K562 (cell line): ENCODE measurements around the gene DNAJB11. TPM values are rescaled to one million over a fixed set of nuclear protein-coding genes. Genes with fewer than 3 reads are reported as not detected.

Experiments used
- ATAC-seq: fragments of 200-7000 bp; cut with Tn5 transposase; 3 replicates; pipeline ENCODE4 v1.9.1; 2020; ENCODE audit warnings: moderate library complexity
- BruUV-seq: library from RNA; stranded (reverse); fragments of 400-500 nt; replicated peaks from 2 replicates; lab custom pipeline; 2021; lab: Mats Ljungman, UMichigan
- CTCF ChIA-PET: fragments of 300-600 bp; formaldehyde crosslinking; extraction: SDS; loops from one replicate; lab custom pipeline; 2021; ENCODE audit warnings: low intra/inter-chr PET ratio; lab: Yijun Ruan, JAX
- POLR2A ChIA-PET: fragments of 300-600, 350-650 bp; sonication (Branson Sonifier 250); formaldehyde crosslinking; extraction: SDS; loops from one replicate; lab custom pipeline; 2021; ENCODE audit warnings: antibody characterized with exemption, inconsistent platforms; lab: Yijun Ruan, JAX
- DNase-seq, 4 experiments: peaks; one replicate each; pipeline versions ENCODE4 v3.0.0 to v3.0.0-alpha.2; 2011 to 2018; ENCODE audit warnings: low spot score in 3 of 4, mixed read lengths in 3 of 4; ENCODE audit errors: extremely low read depth in 1 of 4
- FAIRE-seq: peaks from 2 replicates; lab custom pipeline; 2011; peaks lifted over from hg19 to GRCh38; lab: Jason Lieb, UNC
- H2AFZ ChIP-seq: 2 replicates; pipeline ENCODE4 v1.6.0; 2011; ENCODE audit warnings: low read depth, low read length, control low read depth, inconsistent platforms
- H3K27ac ChIP-seq: fragments of 200-600 bp; 3 replicates; pipeline ENCODE4 v1.8.0; 2011; ENCODE audit warnings: low read depth, mild to moderate bottlenecking, control low read depth, inconsistent platforms, low read length, moderate library complexity, mixed read lengths; ENCODE audit errors: extremely low read depth
- H3K27me3 ChIP-seq, 2 experiments: fragments of 300-600 bp in 1 of 2; 2 replicates in 1 of 2; 3 replicates in 1 of 2; pipeline versions ENCODE4 v1.6.0 to v1.8.0; 2011; ENCODE audit warnings: inconsistent platforms in 2 of 2, low read length in 2 of 2, mild to moderate bottlenecking in 1 of 2, mixed read lengths in 1 of 2, moderate library complexity in 1 of 2; ENCODE audit not compliant: control insufficient read depth in 2 of 2, insufficient read depth in 2 of 2
- H3K36me3 ChIP-seq: fragments of 300-600 bp; 3 replicates; pipeline ENCODE4 v1.8.0; 2011; ENCODE audit warnings: mild to moderate bottlenecking, low read length, inconsistent platforms; ENCODE audit not compliant: control insufficient read depth, insufficient read depth
- H3K4me1 ChIP-seq, 2 experiments: fragments of 200-600 bp in 1 of 2; replicated peaks in 1 of 2; 2 replicates in 1 of 2; 3 replicates in 1 of 2; pipeline versions ENCODE4 v1.5.1 to v1.8.0; 2011; ENCODE audit warnings: inconsistent platforms in 2 of 2, low read length in 2 of 2, mild to moderate bottlenecking in 1 of 2, mixed read lengths in 1 of 2, moderate library complexity in 1 of 2; ENCODE audit not compliant: control insufficient read depth in 2 of 2, insufficient read depth in 2 of 2
- H3K4me2 ChIP-seq: 2 replicates; pipeline ENCODE4 v1.6.1; 2011; ENCODE audit warnings: low read length, control low read depth, inconsistent platforms, mixed read lengths; ENCODE audit not compliant: insufficient read depth
- H3K4me3 ChIP-seq: fragments of 200-600 bp; sonication (generic), shearing (Covaris generic); 2 replicates; pipeline ENCODE4 v1.5.1; 2016; ENCODE audit warnings: control low read depth, inconsistent platforms
- H3K79me2 ChIP-seq: fragments of 200-600 bp; 3 replicates; pipeline ENCODE4 v1.8.0; 2011; ENCODE audit warnings: low read length, inconsistent platforms; ENCODE audit not compliant: control insufficient read depth, insufficient read depth
- H3K9ac ChIP-seq, 2 experiments: 2 replicates each; pipeline versions ENCODE4 v1.6.0 to v1.6.1; 2011; ENCODE audit warnings: low read depth in 2 of 2, low read length in 2 of 2, control low read depth in 1 of 2, inconsistent platforms in 1 of 2, mild to moderate bottlenecking in 1 of 2, mixed read lengths in 1 of 2; ENCODE audit not compliant: insufficient read depth in 1 of 2
- H3K9me1 ChIP-seq: one replicate; pipeline ENCODE4 v1.6.0; 2011; ENCODE audit warnings: inconsistent platforms, mild to moderate bottlenecking, low read length, moderate library complexity; ENCODE audit not compliant: control insufficient read depth, insufficient read depth
- H3K9me3 ChIP-seq: replicated peaks from 2 replicates; pipeline ENCODE4 v1.5.1; 2011; ENCODE audit warnings: low read depth, low read length, inconsistent platforms; ENCODE audit not compliant: control insufficient read depth, insufficient read depth
- H4K20me1 ChIP-seq: replicated peaks from 2 replicates; pipeline ENCODE4 v1.6.1; 2011; ENCODE audit warnings: low read length, inconsistent platforms, mixed read lengths; ENCODE audit not compliant: control insufficient read depth, insufficient read depth
- ARID2 ChIP-seq: fragments of 450-650 bp; IDR thresholded peaks from 2 replicates; pipeline ENCODE4 v1.6.1; 2017; ENCODE audit warnings: antibody characterized with exemption, mild to moderate bottlenecking
- ATF4 ChIP-seq: fragments of 450-650 bp; formaldehyde crosslinking; IDR thresholded peaks from 2 replicates; pipeline ENCODE4 v1.4.0; 2022; ENCODE audit warnings: mild to moderate bottlenecking, moderate library complexity
- BRD9 ChIP-seq: fragments of 450-650 bp; IDR thresholded peaks from 2 replicates; pipeline ENCODE4 v1.6.1; 2018; ENCODE audit warnings: low read depth; ENCODE audit not compliant: partially characterized antibody
- EZH2 ChIP-seq: IDR thresholded peaks from 2 replicates; pipeline ENCODE4 v1.6.1; 2012; ENCODE audit warnings: low read depth, mild to moderate bottlenecking, inconsistent platforms, low read length, borderline replicate concordance
- FOXP1 ChIP-seq: sonication (generic); formaldehyde crosslinking; IDR thresholded peaks from 2 replicates; pipeline ENCODE4 v1.8.0; 2022; ENCODE audit warnings: mild to moderate bottlenecking, missing genetic modification reagents
- GTF2E2 ChIP-seq: fragments of 200-800 bp; sonication (Bioruptor generic); IDR thresholded peaks from 2 replicates; pipeline ENCODE4 v1.6.1; 2016; ENCODE audit warnings: missing genetic modification characterization, missing compliant biosample characterization
- JUND ChIP-seq, 2 experiments: IDR thresholded peaks; 2 replicates in 1 of 2; 3 replicates in 1 of 2; pipeline ENCODE4 v1.6.1; 2011; ENCODE audit warnings: borderline replicate concordance in 2 of 2, low read depth in 2 of 2, low read length in 2 of 2, improper control_type of control experiment in 1 of 2, missing biosample characterization in 1 of 2, missing genetic modification characterization in 1 of 2, missing genetic modification reagents in 1 of 2
- MCM5 ChIP-seq: fragments of 450-650 bp; IDR thresholded peaks from 2 replicates; pipeline ENCODE4 v1.6.1; 2016; ENCODE audit warnings: low read depth
- RNF219 ChIP-seq: fragments of 250-450 bp; sonication (Bioruptor Pico); IDR thresholded peaks from 2 replicates; pipeline ENCODE4 v1.5.0; 2022; ENCODE audit warnings: mild to moderate bottlenecking
- SNRNP70 ChIP-seq: fragments of 200-400 bp; formaldehyde crosslinking; optimal IDR thresholded peaks from 2 replicates; pipeline ENCODE3; 2017; ENCODE audit warnings: low read depth, low read length
- STAT6 ChIP-seq: sonication (generic); formaldehyde crosslinking; IDR thresholded peaks from 2 replicates; pipeline ENCODE4 v1.8.1; 2023; ENCODE audit warnings: mild to moderate bottlenecking, missing genetic modification reagents
- ZNF436 ChIP-seq: fragments of 250-450, 450-650 bp; sonication (Bioruptor Pico); formaldehyde crosslinking; IDR thresholded peaks from 2 replicates; pipeline ENCODE4 v1.7.0; 2020; ENCODE audit warnings: mild to moderate bottlenecking
- WGBS: fragments of 100-300 bp; shearing (Covaris generic); methylation state at CpG from one replicate; pipeline ENCODE4 v1.1.6; 2016; ENCODE audit warnings: low coverage, mixed read lengths; ENCODE audit not compliant: insufficient coverage; ENCODE audit errors: missing lambda C conversion rate; 5-methylcytosine and 5-hydroxymethylcytosine counted together
- in situ Hi-C: fragments of 300-500 bp; cut with MboI; formaldehyde crosslinking; loops from 4 replicates; pipeline ENCODE4 v1.15.0; 2018; ENCODE audit warnings: inconsistent platforms, mixed read lengths
- intact Hi-C: fragments of 100-400 bp; cut with micrococcal nuclease; formaldehyde crosslinking; loops from 2 replicates; pipeline ENCODE4 v1.14.2; 2022
- polyA plus RNA-seq, 8 experiments: library from polyadenylated mRNA; depleted of rRNA in 4 of 8; stranded (reverse) in 5 of 8; unstranded in 3 of 8; fragments of >200 nt; fragmentation: Nextera tagmentation in 2 of 8; fragmentation: Illumina TruSeq in 1 of 8; extraction: Ambion mirVana in 2 of 8; extraction: Trizol in 1 of 8; gene quantifications; 2 replicates each; pipeline versions ENCODE4 v1.2.1 to v1.2.3, GENCODE V29; 2011 to 2014; ENCODE audit warnings: inconsistent platforms in 1 of 8, missing spikeins in 1 of 8
- total RNA-seq, 7 experiments: library from RNA; depleted of rRNA in 6 of 7; stranded (reverse); fragments of >200 nt in 6 of 7; fragmentation: Illumina TruSeq in 2 of 7; extraction: Trizol in 2 of 7; gene quantifications; 2 replicates each; pipeline versions ENCODE4 v1.2.1 to v1.2.3, GENCODE V29; 2011 to 2021; ENCODE audit warnings: low replicate concordance in 1 of 7

The DNAJB11 gene
- total and polyA plus RNA-seq, 9 of the 15 experiments (the other 6 are each of a cell fraction or from before 2014, with no cell fraction given): 14.8 to 74.7 (median 63.8) TPM

GRCh38 chr3:186617036-186617946, 46.8 kb downstream of the DNAJB11 start:
- ChIA-PET POLR2A (interaction anchor here (0.6 to 4.2 kb wide), 5 partner anchors 9 to 189 kb away, joined by 3 to 41 read pairs (median 5); partner anchors contain the start of gene EIF4A2), CTCF (interaction anchor here (0.6 to 1.5 kb wide), 4 partner anchors 28 to 634 kb away, joined by 3 to 12 read pairs (median 3); no protein-coding TSS in a partner anchor)
- FAIRE-seq (peak; percentile 89), DNase-seq (peak; percentile 75 to 85 (median 82)), ATAC-seq (peak; percentile 98)
- Histone ChIP-seq H2AFZ (peak overlapping the region; percentile 83), H3K27me3 (peaks cover 10 to 61% of the 10 kb centered on the region in 2 experiments; a peak in 4 of 5 replicates), H3K4me3 (peak overlapping the region; percentile 15; the same call in 1 of the 2 replicates), H3K36me3 (no peaks in the 10 kb centered on the region), H4K20me1 (no peaks in the 10 kb centered on the region), H3K9me3 (0 out of 2 replicates have a peak, but pooled peaks cover 1% of the 10 kb centered on the region), H3K9me1 (no peaks in the 10 kb centered on the region), H3K79me2 (no peaks in the 10 kb centered on the region), H3K27ac (no peak overlapping the region), H3K9ac (peak overlapping the region in 1 of 2 experiments; percentile 18; a peak in 1 of 4 replicates), H3K4me2 (peak overlapping the region; percentile 73), H3K4me1 (peaks cover 3 to 10% of the 10 kb centered on the region in 2 experiments; a peak in 3 of 5 replicates)
- no TSS peak for BruUV-seq
- WGBS: 17% methylated on average over 29 of the region's 31 CpGs
- intact Hi-C loops: loop anchor here (1.0 to 10.0 kb wide), 5 partner anchors 35 to 548 kb away; partner anchors contain the start of gene CRYGS
- in situ Hi-C loops: loop anchor here (5.0 to 10.0 kb wide), 2 partner anchors 138 to 200 kb away; no protein-coding TSS in a partner anchor
- peak; percentile 52; the same call in 1 of the 2 replicates for TF ChIP-seq ARID2
- TF ChIP-seq FOXP1 (CRISPR knock-in tag): no peak
- no peak for TF ChIP-seq SNRNP70
- no peak for TF ChIP-seq ATF4 (CRISPR knock-in tag)
- TF ChIP-seq MCM5: no peak
- no peak for TF ChIP-seq RNF219 (CRISPR knock-in tag)
- no peak for TF ChIP-seq BRD9
- no peak for TF ChIP-seq STAT6
- peak; percentile 45; the same call in 1 of the 2 replicates for TF ChIP-seq JUND (IDR thresholded peaks at IDR 0.05; ENCODE audit: borderline replicate concordance, low read depth, low read length)
- no peak for TF ChIP-seq JUND (tag; IDR thresholded peaks at IDR 0.05; ENCODE audit: borderline replicate concordance, low read depth, low read length)
- no peak for TF ChIP-seq ZNF436 (CRISPR knock-in tag)
- TF ChIP-seq EZH2: no peak
- TF ChIP-seq GTF2E2 (tag): no peak
